ENCODE results near the gene TRIM56.
A peak's percentile ranks its signal among the peaks of the same experiment; 100 is the strongest.
"Not testable (repeated sequence)": the region's sequence is repeated elsewhere in the genome, so short reads cannot be mapped to it uniquely, and the experiment has no call there.

Gene TRIM56

DNA sequence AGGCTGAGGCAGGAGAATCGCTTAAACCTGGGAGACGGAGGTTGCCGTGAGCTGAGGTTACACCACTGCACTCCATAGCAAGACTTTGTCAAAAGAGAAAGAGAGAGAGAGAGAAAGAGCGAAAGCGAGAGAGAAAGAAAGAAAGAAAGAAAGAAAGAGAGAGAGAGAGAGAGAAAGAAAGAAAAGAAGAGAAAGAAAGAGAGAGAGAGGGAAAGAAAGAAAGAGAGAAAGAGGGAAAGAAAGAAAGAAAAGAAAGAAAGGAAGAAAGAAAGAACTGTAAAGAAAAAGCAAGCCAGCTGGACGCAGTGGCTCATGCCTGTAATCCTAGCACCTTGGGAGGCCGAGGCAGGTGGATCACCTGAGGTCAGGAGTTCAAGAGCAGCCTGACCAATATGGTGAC is 27.9 kb downstream of the TRIM56 start:
- DNase-seq (ENCODE audit: low read depth): not testable (repeated sequence)

DNA sequence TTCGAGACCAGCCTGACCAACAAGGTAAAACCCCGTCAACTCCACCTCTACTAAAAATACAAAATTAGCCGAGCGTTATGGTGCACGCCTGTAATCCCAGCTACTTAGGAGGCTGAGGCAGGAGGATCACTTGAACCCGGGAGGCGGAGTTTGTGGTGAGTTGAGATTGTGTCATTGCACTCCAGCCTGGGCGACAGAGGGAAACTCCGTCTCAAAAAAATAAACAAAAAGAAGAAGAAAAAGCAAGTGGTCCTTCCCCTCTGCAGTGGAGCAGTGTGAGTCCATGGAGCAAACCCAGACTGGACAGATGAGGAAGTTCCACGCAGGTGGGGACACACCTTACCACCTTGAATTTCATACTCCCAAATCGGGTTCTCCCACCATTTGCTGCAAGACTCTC is 28.6 kb downstream of the TRIM56 start:
- DNase-seq (ENCODE audit: low read depth): no peak

DNA sequence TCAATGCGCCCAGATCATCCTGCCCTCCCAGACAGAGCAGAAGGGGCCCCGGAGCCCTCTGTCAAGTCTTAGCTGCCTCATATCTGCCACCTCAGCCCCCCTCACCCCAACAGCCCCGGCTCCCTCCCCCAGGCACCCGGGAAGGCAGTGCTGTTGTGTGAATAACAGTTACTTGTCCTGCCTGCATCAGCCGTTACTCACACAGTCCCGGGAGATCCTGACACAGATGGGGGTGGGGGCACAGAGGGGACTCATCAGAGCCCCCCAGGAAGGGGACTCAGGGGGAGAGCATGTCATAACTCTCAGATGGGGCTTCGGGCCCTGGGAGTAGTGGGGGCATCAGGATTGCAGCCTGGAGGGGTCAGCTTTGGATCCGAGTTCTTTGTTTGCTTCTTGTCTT is 29.2 kb downstream of the TRIM56 start:
- peak; percentile 54 for DNase-seq (ENCODE audit: low read depth)

DNA sequence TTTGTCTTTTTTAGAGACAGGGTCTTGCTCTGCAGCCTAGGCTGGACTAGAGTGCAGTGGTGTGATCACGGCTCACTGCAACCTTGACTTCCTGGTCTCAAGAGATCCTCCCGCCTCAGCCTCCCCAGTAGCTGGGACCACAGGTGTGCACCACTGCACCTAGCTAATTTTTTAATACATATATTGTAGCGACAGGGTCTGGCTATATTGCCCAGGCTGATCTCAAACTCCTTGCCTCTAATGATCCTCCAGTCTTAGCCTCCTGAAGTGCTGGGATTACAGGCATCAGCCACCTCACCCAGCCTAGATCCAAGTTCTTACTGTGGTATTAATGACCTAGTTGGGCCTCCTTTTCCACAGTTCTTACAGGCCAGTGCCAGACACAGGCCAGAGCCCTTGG is 29.9 kb downstream of the TRIM56 start:
- no peak for DNase-seq (ENCODE audit: low read depth)

DNA sequence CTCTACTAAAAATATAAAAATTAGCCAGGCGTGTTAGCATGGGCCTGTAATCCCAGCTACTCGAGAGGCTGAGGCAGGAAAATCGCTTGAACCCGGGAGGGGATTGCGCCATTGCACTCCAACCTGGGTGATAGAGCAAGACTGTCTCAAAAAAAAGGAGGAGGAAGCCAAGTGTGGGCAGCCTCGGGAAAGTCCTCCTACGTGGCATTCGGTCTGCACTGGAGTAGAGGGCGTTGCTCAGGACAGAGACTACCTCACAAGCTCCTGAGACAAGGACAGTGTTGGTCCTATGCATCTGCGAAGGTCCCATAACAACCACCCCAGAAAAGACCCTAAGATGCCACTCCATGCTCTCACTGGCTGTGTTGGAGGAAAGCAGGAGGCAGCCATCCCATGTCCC is 31.6 kb downstream of the TRIM56 start:
- DNase-seq (ENCODE audit: low read depth): peak; percentile 69

DNA sequence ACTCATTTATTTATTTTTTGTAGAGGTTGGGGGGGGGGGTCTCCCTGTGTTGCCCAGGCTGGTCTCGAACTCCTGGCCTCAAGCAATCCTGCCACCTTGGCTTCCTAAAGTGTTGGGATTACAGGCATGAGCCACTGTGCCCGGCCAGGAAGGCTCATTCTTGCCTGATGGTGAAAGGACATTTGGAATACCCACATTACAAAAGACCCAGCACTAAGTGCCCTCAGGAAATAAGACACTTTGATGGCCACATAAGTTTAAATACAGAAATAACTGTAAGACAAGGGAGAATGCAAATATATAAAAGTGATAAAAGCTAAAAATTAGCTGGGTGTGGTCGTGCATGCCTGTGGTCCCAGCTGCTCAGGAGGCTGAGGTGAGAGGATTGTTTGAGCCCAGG is 33.6 kb downstream of the TRIM56 start:
- DNase-seq (ENCODE audit: low read depth): no peak

DNA sequence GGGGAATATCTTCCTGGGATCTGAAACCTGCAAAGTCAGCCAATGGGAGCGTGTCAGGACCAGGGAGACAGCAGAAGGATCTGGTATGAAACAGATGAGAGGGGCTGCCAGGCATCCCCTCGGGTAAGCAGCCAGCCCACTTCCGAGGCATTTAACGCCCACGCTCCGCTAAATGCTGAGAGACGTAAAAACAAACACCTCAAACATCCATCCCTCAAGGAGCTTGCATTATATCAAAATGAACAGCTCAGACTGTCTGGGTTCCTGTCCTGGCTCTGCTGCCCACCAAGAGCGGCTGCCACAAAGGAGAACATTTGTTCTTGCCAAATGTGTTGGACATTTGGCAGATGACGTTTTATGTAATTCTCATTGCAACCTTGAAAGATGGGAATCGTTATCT is 34.6 kb downstream of the TRIM56 start:
- DNase-seq (ENCODE audit: low read depth): peak; percentile 93

DNA sequence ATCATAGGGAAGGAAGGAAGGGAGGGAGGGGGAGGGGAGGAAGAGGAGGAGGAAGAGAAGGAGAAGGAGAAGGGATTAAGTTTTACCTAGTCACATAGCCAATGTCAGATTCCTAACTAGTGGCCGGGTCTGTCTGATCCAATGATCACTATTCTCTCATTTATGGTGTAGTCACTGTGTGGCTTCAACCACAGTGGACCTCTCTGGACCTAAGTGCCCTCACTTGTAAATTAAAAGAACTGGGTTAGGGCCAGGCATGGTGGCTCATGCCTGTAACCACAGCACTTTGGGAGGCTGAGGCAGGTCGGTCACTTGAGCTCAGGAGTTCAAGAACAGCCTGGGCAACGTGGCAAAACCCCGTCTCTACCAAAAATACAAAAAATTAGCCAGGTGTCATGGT is 35.0 kb downstream of the TRIM56 start:
- no peak for DNase-seq (ENCODE audit: low read depth)

DNA sequence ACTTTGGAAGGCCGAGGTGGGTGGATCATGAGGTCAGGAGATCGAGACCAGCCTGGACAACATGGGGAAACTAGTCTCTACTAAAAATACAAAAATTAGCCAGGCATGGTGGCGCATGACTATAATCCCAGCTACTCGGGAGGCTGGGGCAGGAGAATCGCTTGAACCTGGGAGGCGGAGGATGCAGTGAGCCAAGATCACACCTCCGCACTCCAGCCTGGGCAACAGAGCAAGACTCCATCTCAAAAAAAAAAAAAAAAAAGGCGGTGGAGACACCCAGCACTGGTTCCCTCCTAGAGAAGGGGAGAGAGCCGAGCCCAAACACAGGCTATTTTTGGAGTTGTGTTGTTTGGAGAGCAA is 36.3 kb downstream of the TRIM56 start:
- DNase-seq (ENCODE audit: low read depth): not testable (repeated sequence)

DNA sequence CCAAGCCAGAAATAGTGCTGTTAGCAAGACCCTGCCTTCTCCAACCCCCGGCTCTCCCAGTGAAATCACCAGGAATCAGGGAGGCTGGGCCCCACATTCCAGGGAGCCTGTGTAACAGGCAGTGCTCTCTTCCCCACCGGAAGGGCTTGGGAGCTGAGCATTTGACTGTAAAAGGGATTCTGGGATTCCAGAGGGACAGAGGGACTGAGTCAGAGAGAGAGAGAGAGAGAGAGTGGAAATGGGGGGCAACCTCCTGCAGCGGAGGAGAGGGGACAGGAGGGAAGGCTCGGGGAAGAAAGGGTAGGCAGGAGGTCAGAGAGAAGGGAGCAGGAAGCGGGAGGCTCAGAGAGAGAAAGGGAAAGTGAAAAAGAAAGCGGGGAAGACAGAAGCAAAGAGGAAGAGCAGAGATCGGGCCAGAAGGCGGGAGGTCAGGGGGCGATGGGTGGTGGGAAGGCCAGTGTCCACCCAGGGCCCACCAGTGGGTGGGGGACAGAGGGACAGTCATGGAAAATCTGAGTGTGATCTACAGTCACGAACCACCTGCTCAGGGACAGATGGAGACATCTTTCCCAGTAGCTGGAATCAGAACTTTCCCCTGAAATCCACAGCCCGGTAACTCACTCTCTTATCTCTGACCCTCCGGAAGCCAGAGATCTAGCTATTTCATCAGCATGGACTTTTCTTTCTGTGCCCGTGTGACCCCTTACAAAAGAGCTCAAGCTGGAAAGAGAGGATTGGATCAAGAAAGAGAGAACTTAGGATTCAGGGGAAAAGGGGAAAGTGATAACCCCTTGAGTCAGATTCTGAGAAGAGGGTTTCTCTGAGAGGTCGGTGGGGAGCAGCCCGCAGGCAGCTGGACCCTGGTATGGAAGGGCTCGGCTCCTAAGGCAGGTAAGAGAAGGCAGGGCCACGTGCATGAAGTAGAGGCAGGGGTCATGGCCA is 37.0 kb downstream of the TRIM56 start:
- DNase-seq (ENCODE audit: low read depth): peak; percentile 99

DNA sequence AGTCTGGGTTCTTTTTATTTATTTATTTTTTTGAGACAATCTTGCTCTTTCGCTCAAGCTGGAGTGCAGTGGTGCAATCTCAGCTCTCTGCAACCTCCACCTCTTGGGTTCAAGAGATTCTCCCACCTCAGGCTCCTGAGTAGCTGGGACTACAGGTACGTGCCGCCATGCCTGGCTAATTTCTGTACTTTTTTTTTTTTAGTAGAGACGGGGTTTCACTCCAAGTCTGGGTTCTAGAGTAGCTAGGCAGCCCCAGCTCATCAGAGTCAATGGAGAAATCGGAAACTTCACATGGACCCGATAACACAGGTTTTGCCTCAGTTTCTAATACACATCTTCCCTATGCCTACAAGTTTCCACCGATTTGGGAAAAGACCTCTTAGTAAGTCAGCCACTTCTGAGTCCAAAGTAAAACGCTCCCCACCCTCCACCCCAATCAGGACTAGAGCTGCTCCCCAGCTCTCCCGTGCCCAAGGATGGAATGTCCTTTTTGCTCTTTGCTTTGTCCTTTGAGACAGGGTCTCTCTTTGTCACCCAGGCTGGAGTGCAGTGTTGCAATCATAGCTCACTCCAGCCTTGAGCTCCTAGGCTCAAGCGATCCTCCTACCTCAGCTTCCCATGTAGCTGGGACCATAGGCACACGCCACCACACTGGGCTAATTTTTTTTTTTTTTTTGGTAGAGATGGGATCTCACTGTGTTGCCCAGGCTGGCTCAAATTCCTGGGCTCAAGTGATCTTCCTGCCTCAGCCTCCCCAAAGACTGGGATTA is 37.8 kb downstream of the TRIM56 start:
- no peak for DNase-seq (ENCODE audit: low read depth)

DNA sequence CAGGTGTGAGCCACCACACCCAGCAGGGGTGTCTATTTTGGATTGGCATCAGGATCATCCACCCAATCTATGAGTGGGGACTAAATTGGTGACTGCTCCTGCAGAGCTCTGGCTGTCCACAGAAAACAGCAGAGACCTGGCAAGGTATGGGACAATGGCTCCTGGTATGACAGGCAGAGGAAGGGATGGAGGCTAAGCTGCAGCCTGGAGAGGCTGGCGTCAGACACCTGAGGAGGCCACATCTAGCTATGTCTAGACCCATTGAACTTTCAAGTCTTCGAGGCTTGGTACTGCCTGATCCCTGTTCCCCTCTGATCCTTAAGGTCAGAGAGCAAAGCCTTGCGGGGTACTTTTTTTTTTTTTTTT is 38.4 kb downstream of the TRIM56 start:
- DNase-seq (ENCODE audit: low read depth): no peak

DNA sequence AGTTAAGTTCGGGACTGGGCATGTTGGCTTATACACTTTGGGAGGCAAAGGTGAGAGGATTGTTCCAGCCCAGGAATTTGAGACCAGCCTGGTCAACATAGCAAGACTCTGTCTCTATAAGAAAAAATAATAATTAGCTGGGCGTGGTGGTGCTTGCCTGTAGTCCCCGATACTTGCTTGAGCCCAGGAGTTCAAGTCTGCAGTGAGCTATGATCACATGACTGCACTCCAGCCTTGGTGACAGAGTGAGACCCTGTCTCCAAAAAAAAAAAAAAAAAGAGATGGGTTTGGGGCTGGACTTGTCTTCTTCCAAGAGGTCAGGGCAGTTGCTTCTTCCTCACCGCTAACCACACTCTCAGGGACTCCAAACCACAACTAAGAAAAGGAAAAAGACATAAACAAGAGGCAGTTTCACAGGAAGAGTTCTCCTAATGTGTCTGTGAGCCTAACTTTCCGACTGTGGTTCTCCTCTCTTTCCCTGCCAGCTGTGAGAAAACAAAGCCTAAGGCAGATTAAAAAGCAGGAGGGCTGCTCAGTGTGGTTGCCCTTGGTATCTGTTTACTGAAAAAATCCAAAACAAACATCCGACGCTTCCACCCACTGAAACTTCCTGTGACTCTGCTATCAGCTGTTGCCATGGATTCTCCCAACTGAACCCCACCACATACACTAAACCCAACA is 39.2 kb downstream of the TRIM56 start:
- peak; percentile 95 for DNase-seq (ENCODE audit: low read depth)

DNA sequence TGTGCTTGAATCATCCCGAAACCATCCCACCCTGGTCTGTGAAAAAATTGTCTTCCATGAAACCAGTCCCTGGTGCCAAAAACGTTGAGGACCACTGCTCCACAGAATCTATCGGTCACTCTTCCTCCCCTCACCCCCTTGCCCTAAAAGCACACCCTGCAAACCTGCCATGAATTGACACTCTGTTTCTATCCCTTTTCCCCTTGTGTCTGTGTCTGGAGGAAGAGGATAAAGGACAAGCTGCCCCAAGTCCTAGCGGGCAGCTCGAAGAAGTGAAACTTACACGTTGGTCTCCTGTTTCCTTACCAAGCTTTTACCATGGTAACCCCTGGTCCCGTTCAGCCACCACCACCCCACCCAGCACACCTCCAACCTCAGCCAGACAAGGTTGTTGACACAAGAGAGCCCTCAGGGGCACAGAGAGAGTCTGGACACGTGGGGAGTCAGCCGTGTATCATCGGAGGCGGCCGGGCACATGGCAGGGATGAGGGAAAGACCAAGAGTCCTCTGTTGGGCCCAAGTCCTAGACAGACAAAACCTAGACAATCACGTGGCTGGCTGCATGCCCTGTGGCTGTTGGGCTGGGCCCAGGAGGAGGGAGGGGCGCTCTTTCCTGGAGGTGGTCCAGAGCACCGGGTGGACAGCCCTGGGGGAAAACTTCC is 40.8 kb downstream of the TRIM56 start:
- DNase-seq (ENCODE audit: low read depth): peak; percentile 84

DNA sequence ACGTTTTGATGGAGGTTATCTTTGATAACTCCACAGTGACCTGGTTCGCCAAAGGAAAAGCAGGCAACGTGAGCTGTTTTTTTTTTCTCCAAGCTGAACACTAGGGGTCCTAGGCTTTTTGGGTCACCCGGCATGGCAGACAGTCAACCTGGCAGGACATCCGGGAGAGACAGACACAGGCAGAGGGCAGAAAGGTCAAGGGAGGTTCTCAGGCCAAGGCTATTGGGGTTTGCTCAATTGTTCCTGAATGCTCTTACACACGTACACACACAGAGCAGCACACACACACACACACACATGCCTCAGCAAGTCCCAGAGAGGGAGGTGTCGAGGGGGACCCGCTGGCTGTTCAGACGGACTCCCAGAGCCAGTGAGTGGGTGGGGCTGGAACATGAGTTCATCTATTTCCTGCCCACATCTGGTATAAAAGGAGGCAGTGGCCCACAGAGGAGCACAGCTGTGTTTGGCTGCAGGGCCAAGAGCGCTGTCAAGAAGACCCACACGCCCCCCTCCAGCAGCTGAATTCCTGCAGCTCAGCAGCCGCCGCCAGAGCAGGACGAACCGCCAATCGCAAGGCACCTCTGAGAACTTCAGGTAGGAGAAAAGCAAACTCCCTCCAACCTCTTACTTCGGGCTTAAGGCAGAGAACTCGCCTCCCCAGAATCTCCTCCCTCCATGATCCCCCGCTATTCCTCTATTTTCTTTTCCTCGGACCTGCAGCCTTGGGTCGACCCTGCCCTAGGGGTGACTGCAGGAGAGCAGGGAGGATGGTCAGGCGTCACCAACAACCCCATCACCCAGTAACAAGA is 41.6 kb downstream of the TRIM56 start, which contains the start of gene SERPINE1:
TSS of gene SERPINE1 (plus strand) at position 454 of the 809 bp plus-strand sequence. CDS start 1,290 bp downstream, outside the sequence.
- DNase-seq (ENCODE audit: low read depth): peak; percentile 99

DNA sequence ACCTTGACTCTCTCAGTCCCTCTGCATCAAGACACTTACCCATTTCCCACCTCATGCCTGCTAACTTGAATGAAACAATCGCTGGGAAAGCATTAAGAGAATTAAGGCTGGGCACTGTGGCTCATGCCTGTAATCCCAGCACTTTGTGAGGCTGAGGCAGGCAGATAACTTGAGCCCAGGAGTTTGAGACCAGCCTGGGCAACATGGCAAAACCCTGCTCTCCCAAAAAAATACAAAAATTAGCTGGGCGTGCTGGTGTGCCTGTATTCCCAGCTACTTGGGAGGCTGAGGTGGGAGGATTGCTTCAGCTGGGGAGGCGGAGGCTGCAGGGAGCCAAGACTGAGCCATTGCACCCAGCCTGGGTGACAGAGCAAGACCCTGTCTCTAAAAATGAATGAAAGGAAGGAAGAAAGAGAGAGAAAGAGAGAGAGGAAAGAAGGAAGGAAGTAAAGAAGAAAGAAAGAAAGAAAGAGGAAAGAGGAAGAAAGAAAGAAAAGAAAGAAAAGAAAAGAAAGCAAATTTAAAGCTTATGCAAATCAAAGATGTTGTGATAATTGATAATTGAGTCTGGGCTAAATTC is 42.3 kb downstream of the TRIM56 start:
- no peak for DNase-seq (ENCODE audit: low read depth)

DNA sequence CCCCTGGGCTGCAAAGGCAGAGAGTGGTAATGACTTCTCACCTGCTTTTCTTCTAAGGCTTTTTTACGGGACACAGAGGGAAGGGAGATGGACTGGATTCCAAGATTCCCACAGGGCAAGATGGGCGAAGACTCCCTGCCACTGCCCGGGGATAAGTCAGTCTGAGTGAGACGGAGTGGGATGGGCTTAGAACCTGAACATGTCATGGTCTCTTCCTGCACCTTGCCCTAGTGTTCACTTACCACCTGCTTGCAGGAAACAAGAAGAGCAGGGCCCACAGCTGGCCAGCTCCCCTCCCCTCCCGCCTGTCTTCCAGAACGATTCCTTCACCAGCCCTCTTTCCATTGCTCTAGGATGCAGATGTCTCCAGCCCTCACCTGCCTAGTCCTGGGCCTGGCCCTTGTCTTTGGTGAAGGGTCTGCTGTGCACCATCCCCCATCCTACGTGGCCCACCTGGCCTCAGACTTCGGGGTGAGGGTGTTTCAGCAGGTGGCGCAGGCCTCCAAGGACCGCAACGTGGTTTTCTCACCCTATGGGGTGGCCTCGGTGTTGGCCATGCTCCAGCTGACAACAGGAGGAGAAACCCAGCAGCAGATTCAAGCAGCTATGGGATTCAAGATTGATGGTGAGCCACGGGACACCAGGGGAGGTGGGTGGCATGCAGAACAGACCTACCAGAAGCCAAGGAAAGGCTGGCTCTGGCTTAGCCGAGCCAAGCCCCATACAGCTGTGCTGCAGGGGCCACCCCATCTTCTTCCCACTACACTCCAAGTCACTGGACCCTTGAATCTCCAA is 43.0 kb downstream of the TRIM56 start:
- peak; percentile 64 for DNase-seq (ENCODE audit: low read depth)

DNA sequence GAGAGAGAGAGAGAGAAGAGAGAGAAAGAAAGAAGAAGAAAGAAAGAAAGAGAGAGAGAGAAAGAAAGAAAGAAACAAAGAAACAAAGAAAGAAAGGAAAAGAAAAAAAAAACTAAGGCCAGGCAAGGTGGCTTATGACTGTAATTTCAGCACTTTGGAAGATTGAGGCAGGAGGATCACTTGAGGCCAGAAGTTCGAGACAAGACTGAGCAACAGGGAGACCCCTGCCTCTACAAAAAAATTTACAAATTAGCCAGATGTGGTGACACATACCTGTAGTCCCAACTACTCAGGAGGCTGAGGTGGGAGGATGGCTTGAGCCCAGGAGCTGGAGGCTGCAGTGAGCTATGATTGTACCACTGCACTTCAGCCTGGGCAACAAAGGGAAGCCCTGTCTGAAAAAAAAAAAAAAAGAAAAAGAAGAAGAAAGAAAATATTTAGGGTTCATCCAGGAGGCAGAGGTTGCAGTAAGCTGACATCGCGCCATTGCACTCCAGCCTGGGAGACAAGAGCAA is 44.4 kb downstream of the TRIM56 start:
- DNase-seq (ENCODE audit: low read depth): peak; percentile 47

All from amniotic epithelial cell (primary cell).